ENCODE data around the gene MMP24. TPM values are rescaled to one million over a fixed set of nuclear protein-coding genes. Genes with fewer than 3 reads are reported as not detected.
A peak's percentile ranks its signal among the peaks of the same experiment; 100 is the strongest.

The MMP24 gene
- total and polyA plus RNA-seq, 2 of the 13 experiments (the other 11 are each of a cell fraction or from before 2014, with no cell fraction given) = 0.29 to 0.35 TPM

- TF ChIP-seq ZBTB37 (CRISPR knock-in tag; IDR thresholded peaks at IDR 0.05) (no peak), ARHGAP35 (CRISPR knock-in tag; IDR thresholded peaks at IDR 0.05; ENCODE audit: borderline replicate concordance) (no peak), NKX3-1 (CRISPR knock-in tag; IDR thresholded peaks at IDR 0.05) (no peak), ZBTB14 (CRISPR knock-in tag; IDR thresholded peaks at IDR 0.05) (no peak; the same call in 1 of the 2 replicates), U2AF2 (IDR thresholded peaks at IDR 0.05; ENCODE audit: low read depth, low read length) (no peak), SIN3B (IDR thresholded peaks at IDR 0.05; ENCODE audit: low read length) (no peak), CHD4 (IDR thresholded peaks at IDR 0.05; ENCODE audit: borderline replicate concordance, low read length) (peak; percentile 25; the same call in 1 of the 2 replicates), PRPF4 (IDR thresholded peaks at IDR 0.05; ENCODE audit: low read depth, low read length, poor library complexity, severe bottlenecking) (no peak), ZBTB38 (CRISPR knock-in tag; IDR thresholded peaks at IDR 0.05) (no peak), NFATC3 (CRISPR knock-in tag; IDR thresholded peaks at IDR 0.05) (no peak), EEA1 (CRISPR knock-in tag; IDR thresholded peaks at IDR 0.05; ENCODE audit: borderline replicate concordance) (no peak), ZNF230 (CRISPR knock-in tag; IDR thresholded peaks at IDR 0.05) (no peak), ZNF430 (CRISPR knock-in tag; IDR thresholded peaks at IDR 0.05) (no peak), POLR2A (IDR thresholded peaks at IDR 0.05; ENCODE audit: insufficient read depth in 1 of 2, low read depth in 2 of 2, low read length in 2 of 2) (0 out of 4 replicates have a peak, but pooled peaks of 1 of the 2 experiments have one; percentile 10), PBX3 (CRISPR knock-in tag; IDR thresholded peaks at IDR 0.05; ENCODE audit: borderline replicate concordance) (no peak), ARID5B (CRISPR knock-in tag; IDR thresholded peaks at IDR 0.05) (no peak), PTBP1 (IDR thresholded peaks at IDR 0.05; ENCODE audit: low read depth, low read length, poor library complexity, severe bottlenecking) (no peak), ZBTB10 (CRISPR knock-in tag; IDR thresholded peaks at IDR 0.05; ENCODE audit: borderline replicate concordance) (no peak), JUNB (CRISPR knock-in tag; IDR thresholded peaks at IDR 0.05; ENCODE audit: borderline replicate concordance) (no peak), HNRNPL (IDR thresholded peaks at IDR 0.05; ENCODE audit: low read depth, low read length) (no peak), SIN3A (IDR thresholded peaks at IDR 0.05; ENCODE audit: borderline replicate concordance, low read depth, low read length) (no peak)
These were observed 59.3 kb downstream of the MMP24 start (continued) for GRCh38 chr20:35285806-35286076.

Measured in HepG2 (cell line).